Upper lobe of right lung (tissue), 1 donor: Measurements from ENCODE around the gene SYNJ2. TPM values are rescaled to one million over a fixed set of nuclear protein-coding genes. Genes with fewer than 3 reads are reported as not detected.

Experiments
- ATAC-seq: fragments of 200-7000 bp; cut with Tn5 transposase; one replicate; pipeline ENCODE4 v1.9.1; 2020; ENCODE audit warnings: mild to moderate bottlenecking, moderate library complexity
- DNase-seq: peaks from one replicate; pipeline ENCODE4 v3.0.0-alpha.2; 2020
- H3K27ac ChIP-seq: fragments of 200-600 bp; one replicate; pipeline ENCODE4 v1.8.0; 2022
- H3K27me3 ChIP-seq: fragments of 200-600 bp; one replicate; pipeline ENCODE4 v1.8.0; 2022; ENCODE audit warnings: mild to moderate bottlenecking
- H3K36me3 ChIP-seq: fragments of 200-600 bp; one replicate; pipeline ENCODE4 v1.8.0; 2022
- H3K4me1 ChIP-seq: fragments of 200-600 bp; one replicate; pipeline ENCODE4 v1.8.0; 2022
- H3K4me3 ChIP-seq: fragments of 200-600 bp; one replicate; pipeline ENCODE4 v1.8.0; 2022; ENCODE audit warnings: mild to moderate bottlenecking
- H3K9me3 ChIP-seq: fragments of 200-600 bp; one replicate; pipeline ENCODE4 v1.8.0; 2022
- intact Hi-C: fragments of 100-400 bp; cut with DNase I; formaldehyde crosslinking; loops from one replicate; pipeline ENCODE4 v1.11.0; 2022
- total RNA-seq: library from RNA; stranded (reverse); fragmentation: NEBNext Ultra II Directional; extraction: Animal tissue kit (Norgen Biotek cat#: 25700); gene quantifications from one replicate; pipeline ENCODE4 v1.2.1, GENCODE V29; 2021
- TF ChIP-seq, protein P1 (sequence below): fragments of 200-600 bp; IDR thresholded peaks from one replicate; pipeline ENCODE4 v1.8.0; 2022; ENCODE audit warnings: antibody characterized with exemption
- donor health status: DM: no; HTN: yes; CAD: no; lungs with severe emphysema.

Gene SYNJ2
- total RNA-seq, 1 donor from 2014 or later: 7.2 TPM

GRCh38 chr6:158085261-158086053 lies 103.8 kb downstream of the SYNJ2 start:
- H3K27me3 ChIP-seq: no peaks in the 10 kb centered on the region
- no peaks in the 10 kb centered on the region for H3K36me3 ChIP-seq
- H3K9me3 ChIP-seq: no peaks in the 10 kb centered on the region
- intact Hi-C loops: no loop called here
- no peaks in the 10 kb centered on the region for H3K4me1 ChIP-seq
- DNase-seq (no peak), ATAC-seq (no peak)
- H3K27ac ChIP-seq: no peak overlapping the region
- no peak overlapping the region for H3K4me3 ChIP-seq
- TF ChIP-seq, protein P1, sequence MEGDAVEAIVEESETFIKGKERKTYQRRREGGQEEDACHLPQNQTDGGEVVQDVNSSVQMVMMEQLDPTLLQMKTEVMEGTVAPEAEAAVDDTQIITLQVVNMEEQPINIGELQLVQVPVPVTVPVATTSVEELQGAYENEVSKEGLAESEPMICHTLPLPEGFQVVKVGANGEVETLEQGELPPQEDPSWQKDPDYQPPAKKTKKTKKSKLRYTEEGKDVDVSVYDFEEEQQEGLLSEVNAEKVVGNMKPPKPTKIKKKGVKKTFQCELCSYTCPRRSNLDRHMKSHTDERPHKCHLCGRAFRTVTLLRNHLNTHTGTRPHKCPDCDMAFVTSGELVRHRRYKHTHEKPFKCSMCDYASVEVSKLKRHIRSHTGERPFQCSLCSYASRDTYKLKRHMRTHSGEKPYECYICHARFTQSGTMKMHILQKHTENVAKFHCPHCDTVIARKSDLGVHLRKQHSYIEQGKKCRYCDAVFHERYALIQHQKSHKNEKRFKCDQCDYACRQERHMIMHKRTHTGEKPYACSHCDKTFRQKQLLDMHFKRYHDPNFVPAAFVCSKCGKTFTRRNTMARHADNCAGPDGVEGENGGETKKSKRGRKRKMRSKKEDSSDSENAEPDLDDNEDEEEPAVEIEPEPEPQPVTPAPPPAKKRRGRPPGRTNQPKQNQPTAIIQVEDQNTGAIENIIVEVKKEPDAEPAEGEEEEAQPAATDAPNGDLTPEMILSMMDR: no peak

- Histone ChIP-seq H3K4me3 (no peak overlapping the region), H3K27ac (no peak overlapping the region), H3K9me3 (no peaks in the 10 kb centered on the region), H3K36me3 (no peaks in the 10 kb centered on the region), H3K27me3 (no peaks in the 10 kb centered on the region), H3K4me1 (no peaks in the 10 kb centered on the region)
- intact Hi-C loops: no loop called here
- DNase-seq: no peak
- ATAC-seq: peak; percentile 60
- TF ChIP-seq, protein P1: no peak
Measured at GRCh38 chr6:158086054-158086503, 104.4 kb downstream of the SYNJ2 start.

- no peaks in the 10 kb centered on the region for H3K36me3 ChIP-seq
- ATAC-seq (peak; percentile 51), DNase-seq (no peak)
- no peaks in the 10 kb centered on the region for H3K4me1 ChIP-seq
- TF ChIP-seq, protein P1: no peak
- intact Hi-C loops: no loop called here
- H3K27me3 ChIP-seq: no peaks in the 10 kb centered on the region
- no peak overlapping the region for H3K4me3 ChIP-seq
- peak overlapping the region; percentile 25 for H3K27ac ChIP-seq
- H3K9me3 ChIP-seq: no peaks in the 10 kb centered on the region
Measured at GRCh38 chr6:158086504-158087223, 105.0 kb downstream of the SYNJ2 start.

- peak overlapping the region; percentile 25 for H3K27ac ChIP-seq
Measured at GRCh38 chr6:158087224-158087867, 105.7 kb downstream of the SYNJ2 start.

DNA sequence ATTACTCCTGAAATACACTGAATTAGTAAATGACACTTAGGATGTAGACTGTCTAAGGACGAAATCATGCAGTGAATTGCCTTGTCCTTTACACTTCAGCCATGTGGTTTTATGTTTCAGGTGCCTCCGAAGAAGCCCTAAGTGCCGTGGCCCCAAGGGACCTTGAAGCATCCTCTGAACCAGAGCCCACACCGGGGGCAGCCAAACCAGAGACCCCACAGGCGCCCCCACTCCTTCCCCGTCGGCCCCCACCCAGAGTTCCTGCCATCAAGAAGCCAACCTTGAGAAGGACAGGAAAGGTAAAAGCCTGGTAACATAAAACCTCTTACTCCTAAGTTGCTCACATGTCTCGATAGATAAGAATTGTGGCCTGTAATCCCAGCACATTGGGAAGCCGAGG lies 111.1 kb downstream of the SYNJ2 start:
- Histone ChIP-seq H3K36me3 (peaks cover 10% of the 10 kb centered on the region), H3K4me3 (no peak overlapping the region), H3K4me1 (no peaks in the 10 kb centered on the region), H3K27ac (no peak overlapping the region), H3K9me3 (no peaks in the 10 kb centered on the region), H3K27me3 (no peaks in the 10 kb centered on the region)
- DNase-seq (no peak), ATAC-seq (no peak)
- TF ChIP-seq, protein P1: no peak
- intact Hi-C loops: no loop called here

More at GRCh38 chr6:158087224-158087867, 105.7 kb downstream of the SYNJ2 start:
- intact Hi-C loops: no loop called here
- no peaks in the 10 kb centered on the region for H3K27me3 ChIP-seq
- no peak overlapping the region for H3K4me3 ChIP-seq
- no peaks in the 10 kb centered on the region for H3K36me3 ChIP-seq
- TF ChIP-seq, protein P1: no peak
- DNase-seq: no peak
- ATAC-seq: no peak
- no peaks in the 10 kb centered on the region for H3K4me1 ChIP-seq
- H3K9me3 ChIP-seq: no peaks in the 10 kb centered on the region
